HG03439 (cell line): ENCODE measurements around the gene PUM2.

Experiments used
- ATAC-seq: cut with Tn5 transposase; IDR thresholded peaks from one replicate; pipeline ENCODE4 v1.9.1; 2021; ENCODE audit warnings: mild to moderate bottlenecking, moderate library complexity; ENCODE audit not compliant: unreplicated experiment

The PUM2 gene

DNA sequence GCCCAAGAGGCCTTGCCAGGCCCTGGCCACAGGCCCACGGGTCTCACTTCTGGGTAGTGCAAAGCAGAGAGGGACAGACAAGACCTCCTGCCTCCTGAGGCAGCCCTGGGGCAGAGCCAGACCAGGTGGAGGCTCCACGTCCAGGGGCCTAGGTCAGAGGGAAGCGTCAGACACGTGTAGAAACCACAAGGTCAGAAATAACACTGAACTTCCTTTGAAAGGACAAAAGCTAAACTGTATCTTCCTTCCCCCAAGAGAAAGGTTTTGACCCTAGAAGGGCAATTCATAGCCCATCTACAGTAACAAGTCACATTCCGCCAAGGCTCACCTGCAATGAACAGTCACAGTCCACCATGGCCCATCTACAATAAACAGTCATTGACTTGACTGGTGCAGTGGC lies 143.6 kb downstream of the PUM2 start:
- peak; percentile 55 for ATAC-seq

DNA sequence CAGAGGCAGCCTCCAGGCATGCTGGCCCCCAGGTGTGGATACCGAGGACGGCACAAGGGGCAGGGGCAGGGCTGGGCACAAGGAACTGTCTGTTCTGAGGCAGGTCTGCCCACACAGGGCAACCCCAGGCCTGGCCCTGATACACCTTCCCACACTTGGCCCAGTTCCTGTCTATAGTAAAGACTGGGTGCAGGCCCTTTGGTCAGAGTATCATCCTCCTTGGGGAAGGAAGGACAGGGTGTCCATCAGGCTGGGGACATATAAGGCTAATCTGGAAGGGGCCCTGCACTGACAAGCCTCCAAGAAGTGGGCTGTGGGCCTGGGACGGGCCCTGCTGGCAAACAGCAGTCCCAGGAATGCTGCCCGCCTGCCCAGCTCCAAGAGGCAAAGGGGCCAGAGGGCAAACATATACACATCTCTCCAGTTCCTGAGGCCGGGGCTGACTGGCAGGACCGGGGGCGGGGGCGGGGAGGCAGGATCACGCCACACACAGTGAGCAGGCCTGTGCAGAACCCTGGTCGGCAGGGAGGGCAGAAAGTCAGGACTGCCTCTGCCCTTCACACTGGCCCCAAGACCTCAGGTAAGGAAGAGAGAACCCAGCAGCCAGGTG lies 144.6 kb downstream of the PUM2 start:
- ATAC-seq, result no peak

- no peak for ATAC-seq
Measured at GRCh38 chr2:20205069-20205468, 145.6 kb downstream of the PUM2 start.

DNA sequence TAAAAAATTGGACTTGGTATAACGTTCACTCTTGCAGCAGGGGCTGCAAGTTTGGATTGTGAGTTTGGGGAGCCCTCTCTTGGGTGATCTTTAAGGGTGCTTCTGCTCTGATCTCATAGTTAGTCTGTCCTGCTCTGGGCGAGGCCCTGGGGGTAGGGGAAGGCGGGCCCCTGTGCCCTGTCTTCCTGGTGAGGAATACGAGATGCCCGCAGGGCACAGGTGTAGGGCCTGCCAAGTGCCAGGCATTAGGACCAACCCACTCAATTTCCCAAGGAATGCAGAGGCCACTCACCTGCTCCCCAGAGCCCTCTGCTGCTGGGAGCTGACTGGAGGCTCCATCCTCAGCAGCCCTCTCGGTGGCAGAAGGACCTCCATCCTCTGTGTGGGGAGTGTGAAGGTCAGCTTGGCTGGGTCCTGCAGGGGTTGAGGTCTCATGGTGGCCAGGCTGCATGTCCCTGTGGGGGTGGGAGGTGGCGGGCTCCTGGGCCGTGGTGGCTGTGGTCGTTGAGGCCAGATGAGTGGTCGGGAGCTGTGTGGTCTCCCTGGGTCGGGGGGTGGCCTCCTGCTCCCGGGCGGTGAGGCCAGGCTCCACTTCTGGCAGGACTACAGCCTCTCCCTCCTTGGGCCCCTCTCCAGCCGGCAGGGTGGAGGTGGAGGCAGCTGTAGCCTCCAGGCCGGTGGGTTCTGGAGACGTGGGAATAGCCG lies 147.0 kb downstream of the PUM2 start:
- ATAC-seq, result no peak

DNA sequence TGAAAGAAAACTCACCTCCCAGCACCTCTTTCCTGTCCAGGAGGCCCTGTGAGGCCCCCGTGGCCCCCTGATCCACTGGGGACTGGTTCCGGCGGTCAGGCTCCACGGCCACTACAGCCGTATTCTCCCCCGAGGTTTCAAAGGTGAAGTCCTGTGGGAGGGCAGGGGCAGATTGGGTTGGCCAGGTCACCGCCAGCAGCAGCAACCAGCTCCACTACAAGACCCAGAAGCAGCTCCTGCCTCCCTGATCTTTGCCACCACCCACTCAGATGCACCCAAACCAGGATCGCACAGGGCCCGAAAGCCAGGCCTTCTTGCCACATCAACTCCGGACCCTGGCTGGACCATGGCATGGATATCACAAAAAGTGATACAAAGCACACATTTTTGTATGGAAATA lies 147.6 kb downstream of the PUM2 start:
- ATAC-seq, result no peak

- no peak for ATAC-seq
Measured at GRCh38 chr2:20201671-20202070, 149.0 kb downstream of the PUM2 start.

DNA sequence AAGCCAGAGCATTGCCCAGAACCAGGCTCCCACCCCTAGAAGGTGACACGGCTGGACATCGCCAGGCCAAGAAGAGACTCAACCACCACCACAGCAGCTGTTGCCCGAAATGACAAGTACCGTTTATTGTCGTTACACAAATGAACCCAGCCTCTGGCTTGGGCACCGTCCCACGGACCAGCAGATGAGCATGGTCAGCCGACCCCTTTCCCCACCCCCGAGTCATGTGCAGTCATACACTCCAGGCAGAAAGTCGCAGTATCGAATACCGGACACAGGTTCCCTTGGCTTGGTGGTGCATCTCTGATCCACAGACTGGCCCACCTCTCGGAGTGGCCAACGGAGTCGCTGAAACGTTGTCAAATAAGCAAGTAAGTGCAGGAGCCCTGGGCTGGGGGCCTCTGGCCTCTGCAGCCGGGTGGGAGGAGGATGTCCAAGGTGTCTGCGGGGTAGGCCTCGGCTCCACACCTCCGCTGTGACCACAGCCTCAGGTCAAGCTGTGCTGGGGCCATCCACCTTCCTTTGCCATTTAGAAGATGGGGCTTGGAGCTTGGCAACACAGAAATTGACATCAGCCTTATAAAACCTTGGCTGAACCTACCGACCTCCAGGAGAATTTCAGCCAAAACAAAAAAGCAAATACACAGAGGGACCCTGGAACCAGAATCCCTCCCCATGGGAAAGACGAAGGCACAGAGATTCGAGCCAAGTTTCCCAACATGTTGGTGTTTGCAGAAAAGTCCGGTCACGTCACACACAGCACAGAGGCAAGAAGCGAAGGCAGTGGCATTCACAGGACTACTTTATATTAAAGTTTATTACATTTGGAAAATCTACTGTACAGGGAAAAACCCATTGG lies 149.7 kb downstream of the PUM2 start:
- ATAC-seq, result no peak

GRCh38 chr2:20199633-20200270 lies 150.9 kb downstream of the PUM2 start:
- ATAC-seq, result no peak

- no peak for ATAC-seq
Measured at GRCh38 chr2:20198796-20199632, 151.6 kb downstream of the PUM2 start.
